Stomach (tissue), 9 donors: ENCODE data around the gene C1orf232. TPM values are rescaled to one million over a fixed set of nuclear protein-coding genes. Genes with fewer than 3 reads are reported as not detected.

ENCODE experiments used
- DNase-seq, 2 donors: peaks; one replicate each; pipeline versions ENCODE4 v3.0.0 to v3.0.0-alpha.2; 2013 to 2019
- H3K27ac ChIP-seq, 5 donors: fragments of 200-600 bp in 4 of 5; sonication (generic) in 4 of 5; one replicate each; pipeline ENCODE4 v1.5.1; 2013 to 2019; ENCODE audit warnings: mild to moderate bottlenecking in 1 of 5, moderate library complexity in 1 of 5
- H3K27me3 ChIP-seq, 3 donors: fragments of 200-600 bp; sonication (generic); one replicate each; pipeline ENCODE4 v1.5.1; 2017 to 2019; ENCODE audit warnings: mixed run types in 1 of 3
- H3K36me3 ChIP-seq, 4 donors: fragments of 200-600 bp; sonication (generic); 1 replicate in 3 of 4; 2 replicates in 1 of 4; pipeline ENCODE4 v1.5.1; 2016 to 2019
- H3K4me1 ChIP-seq, 4 donors: fragments of 200-600 bp; sonication (generic); one replicate each; pipeline ENCODE4 v1.5.1; 2016 to 2019
- H3K4me3 ChIP-seq, 4 donors: fragments of 200-600 bp; sonication (generic) in 3 of 4; one replicate each; pipeline ENCODE4 v1.5.1; 2016 to 2019; ENCODE audit warnings: mild to moderate bottlenecking in 1 of 4
- H3K9me3 ChIP-seq, 4 donors: fragments of 200-600 bp; sonication (generic); one replicate each; pipeline ENCODE4 v1.5.1; 2016 to 2019
- CTCF ChIP-seq, 7 experiments: fragments of 450-650 bp in 4 of 7; fragments of 200-600 bp in 3 of 7; sonication (generic) in 3 of 7; IDR thresholded peaks; one replicate each; pipeline ENCODE4 v1.5.1; 2016 to 2019; ENCODE audit warnings: antibody characterized with exemption in 7 of 7, control low read depth in 2 of 7, mild to moderate bottlenecking in 1 of 7
- EP300 ChIP-seq: sonication (generic); formaldehyde crosslinking; IDR thresholded peaks from one replicate; pipeline ENCODE4 v1.6.1; 2017; ENCODE audit warnings: antibody characterized with exemption
- POLR2A ChIP-seq, 4 donors: fragments of 450-650 bp; IDR thresholded peaks; one replicate each; pipeline ENCODE4 v1.6.1; 2016; ENCODE audit warnings: antibody characterized with exemption in 4 of 4, control low read depth in 2 of 4, mild to moderate bottlenecking in 1 of 4, moderate library complexity in 1 of 4
- POLR2AphosphoS5 ChIP-seq, 3 donors: sonication (generic); formaldehyde crosslinking; IDR thresholded peaks; one replicate each; pipeline ENCODE4 v1.6.1; 2016; ENCODE audit warnings: antibody characterized with exemption in 3 of 3
- WGBS, 5 donors: extraction: QIAGEN DNeasy Blood & Tissue Kit in 3 of 5; methylation state at CpG; one replicate each; pipeline versions ENCODE4 v1.1.5 to v1.1.7; 2013 to 2018; 5-methylcytosine and 5-hydroxymethylcytosine counted together
- intact Hi-C: fragments of 100-400 bp; cut with DNase I; formaldehyde crosslinking; loops from one replicate; pipeline ENCODE4 v1.15.1; 2023; ENCODE audit warnings: low total_unique reads
- polyA plus RNA-seq, 3 donors: library from polyadenylated mRNA; stranded (reverse); fragments of 200-250 nt; gene quantifications; one replicate each; pipeline ENCODE4 v1.2.3, GENCODE V29; 2013
- total RNA-seq, 5 donors: library from RNA; depleted of rRNA; stranded (reverse); fragments of >200 nt; gene quantifications; one replicate each; pipeline versions ENCODE4 v1.1.0 to v1.2.3, GENCODE V29; 2014 to 2016
- donor health status: healthy with polysubstance abuse.
- donor health status: Bipolar disorder and iron deficiency.
- donor health status: healthy.

C1orf232 gene
- total and polyA plus RNA-seq, 8 donors, result not detected

- Histone ChIP-seq H3K4me3 (no peak overlapping the region), H3K4me1 (no peaks in the 10 kb centered on the region), H3K36me3 (peaks cover 0 to 46% (median 39%) of the 10 kb centered on the region in 4 donors), H3K27me3 (no peaks in the 10 kb centered on the region), H3K27ac (no peak overlapping the region), H3K9me3 (no peaks in the 10 kb centered on the region)
- no peak for TF ChIP-seq EP300
- no peak for TF ChIP-seq POLR2A (IDR thresholded peaks at IDR 0.05)
- no peak for TF ChIP-seq CTCF (IDR thresholded peaks at IDR 0.05)
- TF ChIP-seq POLR2AphosphoS5 (IDR thresholded peaks at IDR 0.05), result no peak
- intact Hi-C loops, result no loop called here
- 76 to 87% (median 80%) methylated on average over 7 of the region's 7 CpGs for WGBS, 5 donors
- no peak for DNase-seq
Measured at GRCh38 chr1:26189751-26190275, 21.1 kb upstream of the C1orf232 start.

- TF ChIP-seq POLR2A (IDR thresholded peaks at IDR 0.05) (no peak), CTCF (IDR thresholded peaks at IDR 0.05) (no peak), EP300 (no peak)
- Histone ChIP-seq H3K9me3 (no peaks in the 10 kb centered on the region), H3K4me3 (no peak overlapping the region), H3K36me3 (peaks cover 0 to 51% (median 44%) of the 10 kb centered on the region in 4 donors), H3K27me3 (no peaks in the 10 kb centered on the region), H3K4me1 (no peaks in the 10 kb centered on the region), H3K27ac (no peak overlapping the region)
- intact Hi-C loops, result no loop called here
- 77 to 83% (median 78%) methylated on average over 4 to 6 of the region's 6 CpGs for WGBS, 5 donors
- no peak for DNase-seq
Measured at GRCh38 chr1:26189331-26189730, 20.6 kb upstream of the C1orf232 start.

- TF ChIP-seq EP300, result no peak
- TF ChIP-seq POLR2A (IDR thresholded peaks at IDR 0.05), result no peak
- TF ChIP-seq CTCF (IDR thresholded peaks at IDR 0.05), result no peak
- no peak for TF ChIP-seq POLR2AphosphoS5 (IDR thresholded peaks at IDR 0.05)
- H3K4me3 ChIP-seq, result no peak overlapping the region
- no peaks in the 10 kb centered on the region for H3K27me3 ChIP-seq
- peaks cover 0 to 57% (median 51%) of the 10 kb centered on the region in 4 donors for H3K36me3 ChIP-seq
- H3K9me3 ChIP-seq, result no peaks in the 10 kb centered on the region
- H3K4me1 ChIP-seq, result no peaks in the 10 kb centered on the region
- intact Hi-C loops, result no loop called here
- no peak for DNase-seq
- no peak overlapping the region for H3K27ac ChIP-seq
- WGBS, 5 donors, result 84 to 96% (median 95%) methylated on average over 5 to 8 of the region's 8 CpGs
Measured at GRCh38 chr1:26188477-26188876, 19.7 kb upstream of the C1orf232 start.

- no peak for TF ChIP-seq CTCF (IDR thresholded peaks at IDR 0.05)
- TF ChIP-seq EP300, result no peak
- TF ChIP-seq POLR2AphosphoS5 (IDR thresholded peaks at IDR 0.05), result no peak
- Histone ChIP-seq H3K36me3 (peaks cover 0 to 63% (median 57%) of the 10 kb centered on the region in 4 donors), H3K27ac (no peak overlapping the region), H3K27me3 (no peaks in the 10 kb centered on the region), H3K4me1 (no peaks in the 10 kb centered on the region), H3K4me3 (no peak overlapping the region), H3K9me3 (no peaks in the 10 kb centered on the region)
- DNase-seq, result no peak
- intact Hi-C loops, result no loop called here
- 94 to 97% (median 96%) methylated on average over 5 to 6 of the region's 6 CpGs for WGBS, 5 donors
Measured at GRCh38 chr1:26187882-26188281, 19.1 kb upstream of the C1orf232 start.
